Anterior cingulate cortex (tissue), 58 donors: ENCODE data around the gene HELZ.
"Not testable (repeated sequence)": the region's sequence is repeated elsewhere in the genome, so short reads cannot be mapped to it uniquely, and the experiment has no call there.

ENCODE experiments used
- DNase-seq, 58 donors: peaks; one replicate each; lab custom pipeline; 2025; lab: John Stamatoyannopoulos, UW

The HELZ gene

GRCh38 chr17:67093348-67093747 is 151.6 kb downstream of the HELZ start:
- DNase-seq = no peak

- DNase-seq = not testable (repeated sequence)
These were observed 152.3 kb downstream of the HELZ start for GRCh38 chr17:67092710-67093109.

DNA sequence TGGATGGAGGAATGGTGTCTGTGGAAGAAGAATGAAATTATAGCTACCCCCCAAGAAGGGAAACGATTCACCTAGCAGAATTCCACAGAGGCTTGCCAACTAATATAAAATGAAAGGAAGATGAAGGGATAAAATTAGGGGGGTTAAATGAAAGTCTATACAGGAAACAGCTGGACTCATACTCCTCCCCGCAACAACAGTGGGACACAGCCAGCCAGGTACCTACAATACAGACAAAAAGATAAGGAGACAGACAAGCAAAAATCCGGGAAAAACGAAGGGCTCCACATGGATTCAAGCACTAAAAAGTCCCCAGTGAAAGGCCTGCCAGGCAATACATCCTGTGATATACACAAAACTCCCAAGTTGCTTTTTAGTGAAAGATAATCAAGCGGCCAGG is 152.7 kb downstream of the HELZ start:
- DNase-seq = no peak

- DNase-seq = no peak
These were observed 154.7 kb downstream of the HELZ start for GRCh38 chr17:67090341-67090740.

DNA sequence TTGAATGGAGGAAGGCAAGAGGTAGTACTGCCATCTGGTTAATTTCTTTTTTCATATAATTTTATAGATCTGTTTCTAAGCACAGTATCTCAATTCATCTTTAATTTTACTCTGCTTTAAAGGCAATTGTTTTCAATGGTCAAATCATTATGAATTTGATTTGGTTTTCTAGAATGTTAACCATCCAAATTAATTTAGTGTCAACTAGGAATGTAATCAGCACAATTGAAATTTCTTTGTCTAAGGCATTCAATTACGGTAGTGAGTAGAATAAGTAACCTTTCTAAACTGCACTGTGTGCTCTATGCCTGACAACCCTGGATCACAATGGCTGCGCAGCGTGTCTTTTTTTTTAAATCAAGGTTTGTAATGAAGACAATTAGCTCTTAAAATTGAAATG is 156.4 kb downstream of the HELZ start:
- DNase-seq = no peak

GRCh38 chr17:67085406-67085805 is 159.6 kb downstream of the HELZ start:
- DNase-seq = no peak

- no peak for DNase-seq
These were observed 162.9 kb downstream of the HELZ start for GRCh38 chr17:67082107-67082506.

GRCh38 chr17:67080804-67081203 is 164.2 kb downstream of the HELZ start:
- DNase-seq = no peak

GRCh38 chr17:67079491-67079890 is 165.5 kb downstream of the HELZ start:
- DNase-seq = no peak

- DNase-seq = no peak
These were observed 166.7 kb downstream of the HELZ start for GRCh38 chr17:67078292-67078691.

- DNase-seq = no peak
These were observed 168.7 kb downstream of the HELZ start for GRCh38 chr17:67076290-67076689.

DNA sequence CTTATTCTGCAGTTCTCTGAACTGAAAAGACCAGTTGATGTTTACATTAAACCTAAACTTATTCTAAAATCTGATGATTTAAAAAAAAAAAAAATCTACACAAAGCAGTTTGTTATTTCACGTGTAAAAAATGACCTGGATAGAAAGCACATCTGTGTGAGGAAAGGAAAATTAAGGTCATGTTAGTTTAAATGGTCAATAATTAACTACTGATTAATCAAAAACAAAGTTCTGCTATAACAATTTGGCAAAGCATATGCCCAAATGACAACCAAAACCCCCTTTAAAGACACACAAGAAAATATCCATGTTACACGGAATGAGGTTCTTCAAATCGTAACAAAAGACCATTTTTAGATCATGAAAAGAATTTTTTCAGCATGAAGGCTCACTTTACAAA is 170.2 kb downstream of the HELZ start:
- no peak for DNase-seq

- DNase-seq = no peak
These were observed 172.1 kb downstream of the HELZ start for GRCh38 chr17:67072885-67073284.

- no peak for DNase-seq
These were observed 173.4 kb downstream of the HELZ start for GRCh38 chr17:67071595-67071994.

DNA sequence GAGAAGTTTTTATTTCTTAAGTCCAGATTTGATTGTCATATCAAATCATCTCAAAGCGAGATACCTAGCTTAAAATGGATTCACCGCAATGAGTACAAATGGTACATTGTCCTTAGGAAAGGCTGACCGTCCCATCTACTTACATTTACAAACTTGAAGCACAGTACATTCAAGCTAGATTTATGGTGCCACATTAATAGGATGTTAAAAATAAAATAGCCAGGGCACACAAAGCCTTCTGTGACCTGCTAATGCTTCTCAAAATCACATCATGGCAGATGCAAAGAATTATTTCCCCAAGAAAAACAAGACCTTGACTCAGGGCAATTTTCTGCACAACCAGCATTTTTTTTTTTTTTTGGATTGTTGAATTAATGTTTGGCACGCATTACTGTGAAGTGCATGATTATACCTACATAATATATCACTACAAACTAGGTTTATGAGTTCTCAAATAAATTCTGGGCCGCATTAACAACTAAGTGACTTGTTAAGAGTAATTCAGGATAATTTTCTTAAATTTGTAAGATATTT is 175.3 kb downstream of the HELZ start:
- no peak for DNase-seq

- DNase-seq = no peak
These were observed 176.0 kb downstream of the HELZ start for GRCh38 chr17:67068999-67069398.

DNA sequence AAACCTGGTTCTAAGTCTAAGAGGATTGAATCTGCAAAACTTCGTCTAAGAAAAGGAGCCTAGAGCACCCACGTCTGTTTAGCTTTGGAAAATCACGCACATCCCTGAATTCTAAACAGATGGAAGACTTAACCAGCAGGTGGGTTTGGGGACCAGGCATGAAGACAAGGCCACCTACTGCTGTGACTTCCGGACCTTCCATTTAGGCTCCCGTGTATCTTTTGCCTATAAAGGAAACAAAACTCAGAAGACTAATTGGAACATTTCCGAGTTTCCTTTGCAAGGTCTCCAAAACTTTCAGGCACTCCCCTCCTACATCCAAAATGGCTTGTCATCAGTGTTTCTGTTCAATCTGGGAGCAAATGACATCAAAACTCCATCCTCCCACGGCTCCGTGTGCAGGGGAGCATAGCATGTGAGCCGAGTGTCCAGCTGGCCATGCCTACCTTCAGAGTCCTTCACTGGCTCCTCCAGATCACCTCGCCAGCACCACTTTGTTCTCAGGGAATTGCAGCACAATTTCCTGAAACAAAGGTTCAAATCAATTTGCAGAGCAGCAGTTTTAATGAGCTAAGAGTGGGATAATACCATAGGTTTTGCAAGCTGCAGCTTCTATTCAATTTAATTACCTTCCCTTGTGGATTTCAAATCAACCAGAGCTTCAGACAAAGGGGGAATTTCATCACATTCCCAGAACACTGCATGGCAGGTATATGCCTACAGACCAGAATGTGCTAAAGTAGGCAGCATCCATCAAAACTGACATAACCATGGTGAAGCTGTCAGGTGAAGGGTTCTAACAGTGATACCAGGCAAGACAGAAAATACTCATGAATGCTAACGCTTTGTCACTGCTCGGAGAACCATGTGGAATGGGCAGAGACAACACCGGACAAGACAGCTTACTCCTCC is 177.2 kb downstream of the HELZ start:
- DNase-seq = peak in 3 of 58 donors; percentile 8 to 45 (median 18)

- no peak for DNase-seq
These were observed 178.3 kb downstream of the HELZ start for GRCh38 chr17:67066717-67067116.

GRCh38 chr17:67063141-67063540 is 181.9 kb downstream of the HELZ start:
- DNase-seq = no peak

GRCh38 chr17:67059372-67059771 is 185.6 kb downstream of the HELZ start:
- DNase-seq = peak in 11 of 58 donors; percentile 3 to 30 (median 15)

DNA sequence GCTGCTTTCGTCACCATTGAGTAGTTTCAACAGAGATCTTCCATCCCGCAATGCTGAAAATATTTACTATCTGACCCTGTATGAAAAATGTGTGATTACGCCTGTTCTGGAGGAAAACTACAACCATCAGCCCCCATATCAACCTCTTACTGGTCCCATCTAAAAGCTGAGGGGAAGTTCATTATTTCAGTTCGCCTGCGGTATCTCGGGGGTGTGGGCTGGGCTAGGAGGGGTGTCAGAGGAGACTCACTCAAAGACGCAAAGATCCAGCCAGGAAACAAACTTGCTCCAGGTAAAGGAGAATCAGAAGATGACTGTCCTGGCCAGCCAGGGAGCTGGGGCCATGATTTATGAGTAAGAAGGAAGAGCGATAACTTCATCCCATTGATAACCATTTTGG is 187.0 kb downstream of the HELZ start:
- DNase-seq = no peak
